B cell (primary cell): ENCODE results near the gene FER. TPM values are rescaled to one million over a fixed set of nuclear protein-coding genes. Genes with fewer than 3 reads are reported as not detected.

Experiments used
- ATAC-seq: fragments of 200-7000 bp; cut with Tn5 transposase; one replicate; pipeline ENCODE4 v1.10.0; 2021; ENCODE audit warnings: low read depth, mild to moderate bottlenecking, moderate number of reproducible peaks, moderate library complexity
- CTCF ChIA-PET: fragments of 350-600 bp; sonication (Branson Sonifier 250); formaldehyde crosslinking; loops from one replicate; lab custom pipeline; 2021; ENCODE audit warnings: antibody characterized with exemption, inconsistent platforms; lab: Charles Lee
- POLR2A ChIA-PET: fragments of 350-600 bp; sonication (Branson Sonifier 250); formaldehyde crosslinking; loops from one replicate; lab custom pipeline; 2021; ENCODE audit warnings: antibody characterized with exemption; lab: Charles Lee
- DNase-seq: peaks from one replicate; pipeline ENCODE4 v3.0.0; 2013
- H2AFZ ChIP-seq: 2 replicates; pipeline ENCODE4 v1.6.1; 2012; ENCODE audit warnings: mild to moderate bottlenecking, low read depth, low read length; ENCODE audit not compliant: insufficient read depth, poor library complexity, severe bottlenecking
- H3K27ac ChIP-seq, 2 donors: 1 replicate in 1 of 2; 2 replicates in 1 of 2; pipeline ENCODE4 v1.5.1; 2012 to 2013; ENCODE audit warnings: low read length in 2 of 2, mild to moderate bottlenecking in 2 of 2, moderate library complexity in 1 of 2
- H3K27me3 ChIP-seq, 4 experiments: fragments of 200-600 bp in 1 of 4; sonication (generic) in 1 of 4; replicated peaks in 1 of 4; 1 replicate in 2 of 4; 2 replicates in 2 of 4; pipeline versions ENCODE4 v1.6.1 to v1.7.0; 2013 to 2016; ENCODE audit warnings: low read length in 3 of 4, mild to moderate bottlenecking in 2 of 4, mixed read lengths in 1 of 4, moderate library complexity in 1 of 4; ENCODE audit not compliant: insufficient read depth in 4 of 4, control insufficient read depth in 3 of 4; ENCODE audit errors: control extremely low read depth in 1 of 4
- H3K36me3 ChIP-seq, 2 experiments: replicated peaks in 1 of 2; 1 replicate in 1 of 2; 2 replicates in 1 of 2; pipeline versions ENCODE4 v1.6.1 to v1.7.1; 2013; ENCODE audit warnings: low read length in 1 of 2; ENCODE audit not compliant: insufficient read depth in 2 of 2, control insufficient read depth in 1 of 2; ENCODE audit errors: control extremely low read depth in 1 of 2, extremely low read depth in 1 of 2
- H3K4me1 ChIP-seq, 2 donors: fragments of 200-600 bp in 1 of 2; sonication (generic) in 1 of 2; 1 replicate in 1 of 2; 2 replicates in 1 of 2; pipeline versions ENCODE4 v1.5.1 to v1.6.1; 2013 to 2017; ENCODE audit warnings: low read length in 2 of 2; ENCODE audit not compliant: control insufficient read depth in 2 of 2, insufficient read depth in 2 of 2
- H3K4me2 ChIP-seq: replicated peaks from 2 replicates; pipeline ENCODE3; 2012; ENCODE audit warnings: mild to moderate bottlenecking, low read depth, low read length; ENCODE audit not compliant: poor library complexity, severe bottlenecking
- H3K4me3 ChIP-seq, 5 experiments: fragments of 200-600 bp in 1 of 5; sonication (generic) in 1 of 5; 1 replicate in 3 of 5; 2 replicates in 2 of 5; pipeline versions ENCODE4 v1.5.1 to v1.7.0; 2011 to 2016; ENCODE audit warnings: low read length in 4 of 5, mild to moderate bottlenecking in 4 of 5, low read depth in 2 of 5, control low read depth in 1 of 5, moderate library complexity in 1 of 5; ENCODE audit not compliant: insufficient read depth in 1 of 5; ENCODE audit errors: control extremely low read depth in 1 of 5, extremely low read depth in 1 of 5
- H3K79me2 ChIP-seq: fragments of 200-600 bp; sonication (generic); one replicate; pipeline ENCODE4 v1.6.0; 2016; ENCODE audit warnings: low read length; ENCODE audit not compliant: control insufficient read depth, insufficient read depth
- H3K9ac ChIP-seq: fragments of 200-600 bp; sonication (generic); 2 replicates; pipeline ENCODE4 v1.6.1; 2017; ENCODE audit warnings: mild to moderate bottlenecking, low read length, moderate library complexity
- H3K9me3 ChIP-seq, 3 donors: one replicate each; pipeline versions ENCODE4 v1.6.1 to v1.7.1; 2013; ENCODE audit warnings: low read length in 2 of 3; ENCODE audit not compliant: control insufficient read depth in 2 of 3, insufficient read depth in 1 of 3; ENCODE audit errors: control extremely low read depth in 1 of 3
- H4K20me1 ChIP-seq: 2 replicates; pipeline ENCODE4 v1.6.0; 2012; ENCODE audit warnings: mild to moderate bottlenecking, low read length; ENCODE audit not compliant: insufficient read depth, control insufficient read depth, poor library complexity, severe bottlenecking
- H3K27ac Mint-ChIP-seq: one replicate; pipeline ENCODE4 v1.8.0; 2021; ENCODE audit warnings: mixed read lengths
- H3K27me3 Mint-ChIP-seq: one replicate; pipeline ENCODE4 v1.8.0; 2021; ENCODE audit warnings: mixed read lengths
- H3K4me1 Mint-ChIP-seq: one replicate; pipeline ENCODE4 v1.8.0; 2021; ENCODE audit warnings: mixed read lengths
- H3K4me3 Mint-ChIP-seq: one replicate; pipeline ENCODE4 v1.8.0; 2021; ENCODE audit warnings: mixed read lengths
- H3K9me3 Mint-ChIP-seq: one replicate; pipeline ENCODE4 v1.8.0; 2022; ENCODE audit warnings: mixed read lengths; ENCODE audit not compliant: insufficient read depth
- CTCF ChIP-seq: fragments of 200-600 bp; IDR thresholded peaks from one replicate; pipeline ENCODE4 v1.8.0; 2022; ENCODE audit warnings: antibody characterized with exemption, mild to moderate bottlenecking
- EZH2 ChIP-seq: IDR thresholded peaks from 2 replicates; pipeline ENCODE4 v1.6.1; 2012; ENCODE audit warnings: borderline replicate concordance, low read depth, mild to moderate bottlenecking, moderate library complexity, low read length; ENCODE audit not compliant: insufficient read depth, poor library complexity, severe bottlenecking
- WGBS: methylation state at CpG from one replicate; pipeline ENCODE4 v1.1.5; 2013; ENCODE audit warnings: missing lambda C conversion rate; ENCODE audit not compliant: insufficient coverage; 5-methylcytosine and 5-hydroxymethylcytosine counted together
- intact Hi-C: fragments of 100-400 bp; cut with micrococcal nuclease; formaldehyde crosslinking; loops from one replicate; pipeline ENCODE4 v1.10.0; 2022
- polyA plus RNA-seq: library from polyadenylated mRNA; depleted of rRNA; stranded (reverse); fragments of >200 nt; gene quantifications from 2 replicates; pipeline ENCODE4 v1.2.3, GENCODE V29; 2012
- total RNA-seq, 2 donors: library from RNA; stranded (reverse); fragments of 120-200 nt in 1 of 2; gene quantifications; 1 replicate in 1 of 2; 2 replicates in 1 of 2; pipeline versions ENCODE4 v1.2.3 to v1.2.4, GENCODE V29; 2013 to 2022

The FER gene
- total and polyA plus RNA-seq, 2 donors (not counting 1 experiment from before 2014, with no cell fraction given) = 1.3 to 41.3 TPM

- no peak for ATAC-seq
- H3K4me1 Mint-ChIP-seq = peaks cover 2% of the 10 kb centered on the region
- POLR2A ChIA-PET = no interaction called here
These were observed 444.3 kb downstream of the FER start for GRCh38 chr5:109192027-109192426.

More at GRCh38 chr5:109192027-109192426, 444.3 kb downstream of the FER start:
- CTCF ChIA-PET = no interaction called here
- no peaks in the 10 kb centered on the region for H3K9me3 ChIP-seq
- H3K27ac ChIP-seq = no peak overlapping the region
- H4K20me1 ChIP-seq = no peaks in the 10 kb centered on the region
- no peaks in the 10 kb centered on the region for H3K36me3 ChIP-seq
- no peak overlapping the region for H3K4me2 ChIP-seq
- intact Hi-C loops = no loop called here
- H3K4me3 Mint-ChIP-seq = no peak overlapping the region
- no peak overlapping the region for H2AFZ ChIP-seq
- no peaks in the 10 kb centered on the region for H3K27me3 Mint-ChIP-seq
- H3K4me1 ChIP-seq = no peaks in the 10 kb centered on the region
- H3K9me3 Mint-ChIP-seq = no peaks in the 10 kb centered on the region
- no peak overlapping the region for H3K27ac Mint-ChIP-seq
- no peaks in the 10 kb centered on the region for H3K79me2 ChIP-seq
- no peak overlapping the region for H3K9ac ChIP-seq
- no CpG with 5 or more reads among the region's 1 CpG for WGBS
- TF ChIP-seq EZH2 (no peak), CTCF (no peak)
- no peak for DNase-seq
- H3K27me3 ChIP-seq = no peaks in the 10 kb centered on the region
- H3K4me3 ChIP-seq = no peak overlapping the region
